ENCODE data around the gene HOXC5.

GRCh38 chr12:54065677-54066076 lies 32.8 kb downstream of the HOXC5 start:
- TF ChIP-seq SUZ12 (IDR thresholded peaks at IDR 0.05; ENCODE audit: extremely low read depth, insufficient read depth, insufficient read length) = no peak
- no peak for TF ChIP-seq ZNF274 (IDR thresholded peaks at IDR 0.05; ENCODE audit: low read depth, low read length)
